ENCODE results near the gene CHST2.
"Not testable (repeated sequence)": the region's sequence is repeated elsewhere in the genome, so short reads cannot be mapped to it uniquely, and the experiment has no call there.

Gene CHST2

GRCh38 chr3:143135150-143135549 lies 15.6 kb downstream of the CHST2 start:
- DNase-seq = peak; percentile 44

GRCh38 chr3:143137435-143138036 lies 18.0 kb downstream of the CHST2 start:
- no peak for DNase-seq

- DNase-seq = no peak
Observed at GRCh38 chr3:143138953-143139352, 19.4 kb downstream of the CHST2 start.

- peak; percentile 56 for DNase-seq
Observed at GRCh38 chr3:143139762-143140161, 20.2 kb downstream of the CHST2 start.

- no peak for DNase-seq
Observed at GRCh38 chr3:143140550-143140949, 21.0 kb downstream of the CHST2 start.

- DNase-seq = no peak
Observed at GRCh38 chr3:143142354-143142753, 22.8 kb downstream of the CHST2 start.

GRCh38 chr3:143145906-143146305 lies 26.3 kb downstream of the CHST2 start:
- DNase-seq = no peak

GRCh38 chr3:143146486-143147274 lies 27.1 kb downstream of the CHST2 start:
- DNase-seq = no peak

- no peak for DNase-seq
Observed at GRCh38 chr3:143147707-143148106, 28.1 kb downstream of the CHST2 start.

GRCh38 chr3:143150071-143150470 lies 30.5 kb downstream of the CHST2 start:
- DNase-seq = no peak

GRCh38 chr3:143151004-143151731 lies 31.6 kb downstream of the CHST2 start:
- DNase-seq = peak; percentile 91

- DNase-seq = no peak
Observed at GRCh38 chr3:143152043-143152442, 32.5 kb downstream of the CHST2 start.

GRCh38 chr3:143155756-143156155 lies 36.2 kb downstream of the CHST2 start:
- DNase-seq = no peak

- no peak for DNase-seq
Observed at GRCh38 chr3:143158014-143158988, 38.7 kb downstream of the CHST2 start.

- DNase-seq = peak; percentile 56
Observed at GRCh38 chr3:143160437-143160836, 40.9 kb downstream of the CHST2 start.

GRCh38 chr3:143163562-143164100 lies 44.1 kb downstream of the CHST2 start:
- DNase-seq = no peak

- no peak for DNase-seq
Observed at GRCh38 chr3:143165211-143165610, 45.6 kb downstream of the CHST2 start.

- DNase-seq = not testable (repeated sequence)
Observed at GRCh38 chr3:143165612-143166285, 46.2 kb downstream of the CHST2 start.

GRCh38 chr3:143166376-143166775 lies 46.8 kb downstream of the CHST2 start:
- DNase-seq = no peak

- DNase-seq = no peak
Observed at GRCh38 chr3:143167969-143168854, 48.6 kb downstream of the CHST2 start.

- no peak for DNase-seq
Observed at GRCh38 chr3:143168855-143169192, 49.3 kb downstream of the CHST2 start.

All from right hindlimb (tissue), 1 donor.